HCEC 1CT (cell line): ENCODE data around the gene MYO1D.
"Not testable (repeated sequence)": the region's sequence is repeated elsewhere in the genome, so short reads cannot be mapped to it uniquely, and the experiment has no call there.

ENCODE experiments used
- DNase-seq: peaks from one replicate; pipeline ENCODE4 v3.0.0-alpha.2; 2017

MYO1D gene

GRCh38 chr17:32772453-32773025, 104.4 kb downstream of the MYO1D start:
- no peak for DNase-seq

GRCh38 chr17:32771396-32771795, 105.5 kb downstream of the MYO1D start:
- DNase-seq, result peak; percentile 42

- peak; percentile 38 for DNase-seq
These were observed 107.1 kb downstream of the MYO1D start for GRCh38 chr17:32769846-32770245.

GRCh38 chr17:32763855-32764439, 113.0 kb downstream of the MYO1D start:
- DNase-seq, result no peak

- no peak for DNase-seq
These were observed 117.4 kb downstream of the MYO1D start for GRCh38 chr17:32759476-32759875.

GRCh38 chr17:32757963-32758362, 119.0 kb downstream of the MYO1D start:
- no peak for DNase-seq

- DNase-seq, result no peak
These were observed 120.2 kb downstream of the MYO1D start for GRCh38 chr17:32756696-32757095.

- DNase-seq, result peak; percentile 66
These were observed 121.7 kb downstream of the MYO1D start for GRCh38 chr17:32755045-32755805.

GRCh38 chr17:32752934-32753333, 124.0 kb downstream of the MYO1D start:
- DNase-seq, result no peak

- no peak for DNase-seq
These were observed 129.1 kb downstream of the MYO1D start for GRCh38 chr17:32747856-32748255.

- DNase-seq, result peak; percentile 88
These were observed 130.2 kb downstream of the MYO1D start for GRCh38 chr17:32746698-32747097.

GRCh38 chr17:32746280-32746679, 130.6 kb downstream of the MYO1D start:
- peak; percentile 55 for DNase-seq

GRCh38 chr17:32742681-32743538, 134.0 kb downstream of the MYO1D start:
- peak; percentile 27 for DNase-seq

- DNase-seq, result peak; percentile 57
These were observed 135.5 kb downstream of the MYO1D start for GRCh38 chr17:32741381-32741780.

- DNase-seq, result no peak
These were observed 137.2 kb downstream of the MYO1D start for GRCh38 chr17:32739722-32740121.

GRCh38 chr17:32739151-32739550, 137.8 kb downstream of the MYO1D start:
- not testable (repeated sequence) for DNase-seq

- no peak for DNase-seq
These were observed 143.5 kb downstream of the MYO1D start for GRCh38 chr17:32733401-32733800.

- no peak for DNase-seq
These were observed 144.0 kb downstream of the MYO1D start for GRCh38 chr17:32732900-32733299.

GRCh38 chr17:32732296-32732642, 144.7 kb downstream of the MYO1D start:
- no peak for DNase-seq

GRCh38 chr17:32731556-32732295, 145.2 kb downstream of the MYO1D start:
- DNase-seq, result no peak

GRCh38 chr17:32727681-32728080, 149.2 kb downstream of the MYO1D start:
- DNase-seq, result no peak

- no peak for DNase-seq
These were observed 151.2 kb downstream of the MYO1D start for GRCh38 chr17:32725697-32726096.
